Measurements from ENCODE around the gene ASTN2. TPM values are rescaled to one million over a fixed set of nuclear protein-coding genes. Genes with fewer than 3 reads are reported as not detected.

Gene ASTN2
- total RNA-seq, 1 donor from 2014 or later, result 29.0 TPM

DNA sequence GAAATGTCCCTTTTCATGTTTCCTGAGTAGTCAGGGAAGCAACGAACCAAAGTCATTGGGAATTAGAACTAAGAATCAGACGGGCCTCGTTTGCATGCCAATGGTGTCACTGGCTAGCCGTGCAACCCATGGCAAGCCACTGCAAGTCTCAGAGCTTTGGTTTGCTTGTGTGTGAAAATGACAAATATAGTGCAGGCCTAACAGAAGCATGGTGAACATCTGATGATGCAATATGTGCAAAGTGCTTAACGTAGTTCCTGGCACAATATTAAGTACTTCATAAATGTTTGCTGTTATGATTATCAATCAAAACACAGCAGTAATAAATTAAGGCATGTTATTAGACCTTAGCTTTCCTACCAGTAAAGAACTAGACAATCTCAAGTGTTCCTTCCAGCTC lies 845.7 kb downstream of the ASTN2 start:
- no peak for TF ChIP-seq CTCF (IDR thresholded peaks at IDR 0.05; ENCODE audit: unreplicated experiment)
- no peak for DNase-seq (ENCODE audit: low spot score, unreplicated experiment)
- H3K9me3 Mint-ChIP-seq (ENCODE audit: low read depth), result no peaks in the 10 kb centered on the region

GRCh38 chr9:116566677-116567488 lies 848.0 kb downstream of the ASTN2 start:
- Mint-ChIP-seq H3K36me3 (ENCODE audit: insufficient read depth) (no peaks in the 10 kb centered on the region), H3K9me3 (ENCODE audit: low read depth) (no peaks in the 10 kb centered on the region), H3K27ac (peak overlapping the region; percentile 85), H3K4me1 (ENCODE audit: low read depth) (peaks cover 10% of the 10 kb centered on the region), H3K27me3 (no peaks in the 10 kb centered on the region), H3K4me3 (ENCODE audit: low read depth) (no peak overlapping the region)
- TF ChIP-seq CTCF (IDR thresholded peaks at IDR 0.05; ENCODE audit: unreplicated experiment), result no peak
- DNase-seq (ENCODE audit: low spot score, unreplicated experiment), result no peak

More for the DNA sequence above, 845.7 kb downstream of the ASTN2 start:
- H3K27me3 Mint-ChIP-seq, result no peaks in the 10 kb centered on the region
- H3K27ac Mint-ChIP-seq, result no peak overlapping the region
- peaks cover 15% of the 10 kb centered on the region for H3K4me1 Mint-ChIP-seq (ENCODE audit: low read depth)
- H3K4me3 Mint-ChIP-seq (ENCODE audit: low read depth), result no peak overlapping the region
- no peaks in the 10 kb centered on the region for H3K36me3 Mint-ChIP-seq (ENCODE audit: insufficient read depth)

DNA sequence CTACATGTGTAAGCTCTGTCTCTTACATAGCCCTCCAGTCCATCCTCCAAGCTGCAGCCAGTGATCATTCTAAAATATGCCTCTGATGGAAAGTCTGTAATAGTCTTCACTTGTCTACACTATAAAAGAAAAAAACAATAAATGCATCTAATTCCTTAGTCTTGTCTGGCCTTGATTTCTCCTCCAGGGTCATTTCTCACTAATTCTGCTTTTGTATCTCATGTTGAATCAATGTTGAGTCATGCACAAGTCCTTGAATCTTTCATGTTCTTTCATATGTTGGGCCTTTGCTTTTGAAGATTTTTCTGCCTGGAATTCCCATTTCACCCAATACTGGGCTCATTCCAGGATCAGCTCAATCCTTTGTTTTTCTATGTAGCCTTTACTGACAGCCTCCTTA lies 848.9 kb downstream of the ASTN2 start:
- no peaks in the 10 kb centered on the region for H3K9me3 Mint-ChIP-seq (ENCODE audit: low read depth)
- H3K27me3 Mint-ChIP-seq, result no peaks in the 10 kb centered on the region
- H3K27ac Mint-ChIP-seq, result no peak overlapping the region
- H3K4me1 Mint-ChIP-seq (ENCODE audit: low read depth), result peaks cover 10% of the 10 kb centered on the region
- TF ChIP-seq CTCF (IDR thresholded peaks at IDR 0.05; ENCODE audit: unreplicated experiment), result no peak
- no peak for DNase-seq (ENCODE audit: low spot score, unreplicated experiment)
- no peak overlapping the region for H3K4me3 Mint-ChIP-seq (ENCODE audit: low read depth)
- H3K36me3 Mint-ChIP-seq (ENCODE audit: insufficient read depth), result no peaks in the 10 kb centered on the region

- H3K4me1 Mint-ChIP-seq (ENCODE audit: low read depth), result peaks cover 10% of the 10 kb centered on the region
- no peaks in the 10 kb centered on the region for H3K27me3 Mint-ChIP-seq
- no peak for DNase-seq (ENCODE audit: low spot score, unreplicated experiment)
- no peak overlapping the region for H3K4me3 Mint-ChIP-seq (ENCODE audit: low read depth)
- no peaks in the 10 kb centered on the region for H3K9me3 Mint-ChIP-seq (ENCODE audit: low read depth)
- TF ChIP-seq CTCF (IDR thresholded peaks at IDR 0.05; ENCODE audit: unreplicated experiment), result no peak
- H3K27ac Mint-ChIP-seq, result no peak overlapping the region
- no peaks in the 10 kb centered on the region for H3K36me3 Mint-ChIP-seq (ENCODE audit: insufficient read depth)
Measured at GRCh38 chr9:116564266-116564793, 850.5 kb downstream of the ASTN2 start.

- H3K9me3 Mint-ChIP-seq (ENCODE audit: low read depth), result no peaks in the 10 kb centered on the region
- no peaks in the 10 kb centered on the region for H3K36me3 Mint-ChIP-seq (ENCODE audit: insufficient read depth)
- no peak overlapping the region for H3K4me3 Mint-ChIP-seq (ENCODE audit: low read depth)
- no peak overlapping the region for H3K27ac Mint-ChIP-seq
- no peaks in the 10 kb centered on the region for H3K27me3 Mint-ChIP-seq
- TF ChIP-seq CTCF (IDR thresholded peaks at IDR 0.05; ENCODE audit: unreplicated experiment), result no peak
- no peak for DNase-seq (ENCODE audit: low spot score, unreplicated experiment)
- no peaks in the 10 kb centered on the region for H3K4me1 Mint-ChIP-seq (ENCODE audit: low read depth)
Measured at GRCh38 chr9:116558818-116559540, 855.9 kb downstream of the ASTN2 start.

Measured in progenitor cell of endocrine pancreas (in vitro differentiated cells).